K562 (cell line): ENCODE data around the gene NR3C1. TPM values are rescaled to one million over a fixed set of nuclear protein-coding genes. Genes with fewer than 3 reads are reported as not detected.
A peak's percentile ranks its signal among the peaks of the same experiment; 100 is the strongest.

ENCODE experiments used
- ATF1 ChIP-seq, 2 experiments: fragments of 450-650 bp in 1 of 2; IDR thresholded peaks; 2 replicates each; pipeline ENCODE4 v1.6.1; 2016; ENCODE audit warnings: missing compliant biosample characterization in 1 of 2, missing genetic modification characterization in 1 of 2
- CHD4 ChIP-seq: fragments of 200-600 bp; sonication (generic); IDR thresholded peaks from 3 replicates; pipeline ENCODE4 v1.6.1; 2012; ENCODE audit warnings: low read depth, mild to moderate bottlenecking, mixed read lengths, low read length, inconsistent platforms; ENCODE audit not compliant: insufficient read depth, insufficient replicate concordance, poor library complexity, severe bottlenecking
- CXXC5 ChIP-seq: fragments of 250-450 bp; sonication (Bioruptor Pico); IDR thresholded peaks from 2 replicates; pipeline ENCODE4 v1.8.0; 2022; ENCODE audit warnings: inconsistent platforms, mild to moderate bottlenecking, moderate library complexity
- DACH1 ChIP-seq: fragments of 450-650 bp; IDR thresholded peaks from 2 replicates; pipeline ENCODE4 v1.6.1; 2018; ENCODE audit not compliant: partially characterized antibody
- ELF4 ChIP-seq: fragments of 450-650 bp; formaldehyde crosslinking; IDR thresholded peaks from 2 replicates; pipeline ENCODE4 v1.4.0; 2022; ENCODE audit warnings: missing genetic modification characterization
- FOSL1 ChIP-seq: fragments of 200-800 bp; sonication (Bioruptor generic); conservative IDR thresholded peaks from 2 replicates; pipeline ENCODE4 v1.6.1; 2016; ENCODE audit warnings: missing genetic modification characterization, missing compliant biosample characterization
- FOXA3 ChIP-seq, 2 experiments: fragments of 450-650 bp in 1 of 2; sonication (generic) in 1 of 2; formaldehyde crosslinking; IDR thresholded peaks in 1 of 2; conservative IDR thresholded peaks in 1 of 2; 2 replicates each; pipeline versions ENCODE4 v1.4.0 to v1.8.0; 2020 to 2022; ENCODE audit warnings: mild to moderate bottlenecking in 2 of 2, missing genetic modification reagents in 1 of 2
- HINFP ChIP-seq: fragments of 450-650 bp; conservative IDR thresholded peaks from 2 replicates; pipeline ENCODE4 v1.6.1; 2016; ENCODE audit warnings: missing genetic modification characterization, low read depth, mild to moderate bottlenecking, control low read depth, missing compliant biosample characterization
- HMG20B ChIP-seq: fragments of 250-450 bp; sonication (Bioruptor Pico); IDR thresholded peaks from 2 replicates; pipeline ENCODE4 v1.5.0; 2021; ENCODE audit warnings: mild to moderate bottlenecking
- NFIC ChIP-seq: fragments of 450-650 bp; IDR thresholded peaks from 2 replicates; pipeline ENCODE4 v1.6.1; 2017; ENCODE audit warnings: mild to moderate bottlenecking, inconsistent platforms
- PHF20 ChIP-seq: fragments of 450-650 bp; IDR thresholded peaks from 2 replicates; pipeline ENCODE4 v1.6.1; 2018; ENCODE audit not compliant: partially characterized antibody
- RBBP5 ChIP-seq: fragments of 200-600 bp; sonication (generic); IDR thresholded peaks from 2 replicates; pipeline ENCODE4 v1.6.1; 2012; ENCODE audit warnings: borderline replicate concordance, mild to moderate bottlenecking, low read length, control low read depth, inconsistent platforms; ENCODE audit not compliant: insufficient read depth, poor library complexity, severe bottlenecking
- SP1 ChIP-seq: sonication (generic); formaldehyde crosslinking; IDR thresholded peaks from 2 replicates; pipeline ENCODE4 v1.8.1; 2022; ENCODE audit warnings: mild to moderate bottlenecking, missing genetic modification reagents
- STAG1 ChIP-seq: sonication (generic); formaldehyde crosslinking; IDR thresholded peaks from 2 replicates; pipeline ENCODE4 v1.5.0; 2020; ENCODE audit warnings: missing genetic modification reagents, borderline replicate concordance
- TCF7 ChIP-seq: sonication (generic); IDR thresholded peaks from 2 replicates; pipeline ENCODE4 v1.6.1; 2016; ENCODE audit warnings: antibody characterized with exemption, borderline replicate concordance
- ZNF324 ChIP-seq: fragments of 250-450 bp; sonication (Bioruptor Pico); IDR thresholded peaks from 2 replicates; pipeline ENCODE4 v1.4.0; 2020; ENCODE audit warnings: mild to moderate bottlenecking
- polyA plus RNA-seq, 8 experiments: library from polyadenylated mRNA; depleted of rRNA in 4 of 8; stranded (reverse) in 5 of 8; unstranded in 3 of 8; fragments of >200 nt; fragmentation: Nextera tagmentation in 2 of 8; fragmentation: Illumina TruSeq in 1 of 8; extraction: Ambion mirVana in 2 of 8; extraction: Trizol in 1 of 8; gene quantifications; 2 replicates each; pipeline versions ENCODE4 v1.2.1 to v1.2.3, GENCODE V29; 2011 to 2014; ENCODE audit warnings: inconsistent platforms in 1 of 8, missing spikeins in 1 of 8
- total RNA-seq, 7 experiments: library from RNA; depleted of rRNA in 6 of 7; stranded (reverse); fragments of >200 nt in 6 of 7; fragmentation: Illumina TruSeq in 2 of 7; extraction: Trizol in 2 of 7; gene quantifications; 2 replicates each; pipeline versions ENCODE4 v1.2.1 to v1.2.3, GENCODE V29; 2011 to 2021; ENCODE audit warnings: low replicate concordance in 1 of 7
- TF ChIP-seq, protein P1 (sequence below): sonication (generic); IDR thresholded peaks from 2 replicates; pipeline ENCODE4 v1.6.1; 2016
- TF ChIP-seq, protein P2 (sequence below): fragments of 250-450 bp; sonication (Bioruptor Pico); IDR thresholded peaks from 2 replicates; pipeline ENCODE4 v1.4.0; 2020; ENCODE audit warnings: mild to moderate bottlenecking, moderate library complexity
- TF ChIP-seq, protein P3 (sequence below): fragments of 450-650 bp; IDR thresholded peaks from 2 replicates; pipeline ENCODE4 v1.6.1; 2016; ENCODE audit warnings: mild to moderate bottlenecking

Gene NR3C1
- total and polyA plus RNA-seq, 9 of the 15 experiments (the other 6 are each of a cell fraction or from before 2014, with no cell fraction given), result 8.2 to 36.0 (median 15.0) TPM

GRCh38 chr5:143245929-143246561, 157.4 kb downstream of the NR3C1 start (continued):
- TF ChIP-seq, protein P1, sequence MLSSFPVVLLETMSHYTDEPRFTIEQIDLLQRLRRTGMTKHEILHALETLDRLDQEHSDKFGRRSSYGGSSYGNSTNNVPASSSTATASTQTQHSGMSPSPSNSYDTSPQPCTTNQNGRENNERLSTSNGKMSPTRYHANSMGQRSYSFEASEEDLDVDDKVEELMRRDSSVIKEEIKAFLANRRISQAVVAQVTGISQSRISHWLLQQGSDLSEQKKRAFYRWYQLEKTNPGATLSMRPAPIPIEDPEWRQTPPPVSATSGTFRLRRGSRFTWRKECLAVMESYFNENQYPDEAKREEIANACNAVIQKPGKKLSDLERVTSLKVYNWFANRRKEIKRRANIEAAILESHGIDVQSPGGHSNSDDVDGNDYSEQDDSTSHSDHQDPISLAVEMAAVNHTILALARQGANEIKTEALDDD, result peak; percentile 41; the same call in 1 of the 2 replicates
- no peak for TF ChIP-seq ELF4 (CRISPR knock-in tag)
- TF ChIP-seq DACH1, result peak; percentile 88
- TF ChIP-seq TCF7, result no peak
- TF ChIP-seq, protein P2, sequence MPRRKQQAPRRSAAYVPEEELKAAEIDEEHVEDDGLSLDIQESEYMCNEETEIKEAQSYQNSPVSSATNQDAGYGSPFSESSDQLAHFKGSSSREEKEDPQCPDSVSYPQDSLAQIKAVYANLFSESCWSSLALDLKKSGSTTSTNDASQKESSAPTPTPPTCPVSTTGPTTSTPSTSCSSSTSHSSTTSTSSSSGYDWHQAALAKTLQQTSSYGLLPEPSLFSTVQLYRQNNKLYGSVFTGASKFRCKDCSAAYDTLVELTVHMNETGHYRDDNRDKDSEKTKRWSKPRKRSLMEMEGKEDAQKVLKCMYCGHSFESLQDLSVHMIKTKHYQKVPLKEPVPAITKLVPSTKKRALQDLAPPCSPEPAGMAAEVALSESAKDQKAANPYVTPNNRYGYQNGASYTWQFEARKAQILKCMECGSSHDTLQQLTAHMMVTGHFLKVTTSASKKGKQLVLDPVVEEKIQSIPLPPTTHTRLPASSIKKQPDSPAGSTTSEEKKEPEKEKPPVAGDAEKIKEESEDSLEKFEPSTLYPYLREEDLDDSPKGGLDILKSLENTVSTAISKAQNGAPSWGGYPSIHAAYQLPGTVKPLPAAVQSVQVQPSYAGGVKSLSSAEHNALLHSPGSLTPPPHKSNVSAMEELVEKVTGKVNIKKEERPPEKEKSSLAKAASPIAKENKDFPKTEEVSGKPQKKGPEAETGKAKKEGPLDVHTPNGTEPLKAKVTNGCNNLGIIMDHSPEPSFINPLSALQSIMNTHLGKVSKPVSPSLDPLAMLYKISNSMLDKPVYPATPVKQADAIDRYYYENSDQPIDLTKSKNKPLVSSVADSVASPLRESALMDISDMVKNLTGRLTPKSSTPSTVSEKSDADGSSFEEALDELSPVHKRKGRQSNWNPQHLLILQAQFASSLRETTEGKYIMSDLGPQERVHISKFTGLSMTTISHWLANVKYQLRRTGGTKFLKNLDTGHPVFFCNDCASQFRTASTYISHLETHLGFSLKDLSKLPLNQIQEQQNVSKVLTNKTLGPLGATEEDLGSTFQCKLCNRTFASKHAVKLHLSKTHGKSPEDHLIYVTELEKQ (CRISPR knock-in tag), result no peak
- TF ChIP-seq STAG1 (CRISPR knock-in tag), result no peak
- no peak for TF ChIP-seq HMG20B (CRISPR knock-in tag)
- TF ChIP-seq SP1, result no peak
- TF ChIP-seq, protein P3, sequence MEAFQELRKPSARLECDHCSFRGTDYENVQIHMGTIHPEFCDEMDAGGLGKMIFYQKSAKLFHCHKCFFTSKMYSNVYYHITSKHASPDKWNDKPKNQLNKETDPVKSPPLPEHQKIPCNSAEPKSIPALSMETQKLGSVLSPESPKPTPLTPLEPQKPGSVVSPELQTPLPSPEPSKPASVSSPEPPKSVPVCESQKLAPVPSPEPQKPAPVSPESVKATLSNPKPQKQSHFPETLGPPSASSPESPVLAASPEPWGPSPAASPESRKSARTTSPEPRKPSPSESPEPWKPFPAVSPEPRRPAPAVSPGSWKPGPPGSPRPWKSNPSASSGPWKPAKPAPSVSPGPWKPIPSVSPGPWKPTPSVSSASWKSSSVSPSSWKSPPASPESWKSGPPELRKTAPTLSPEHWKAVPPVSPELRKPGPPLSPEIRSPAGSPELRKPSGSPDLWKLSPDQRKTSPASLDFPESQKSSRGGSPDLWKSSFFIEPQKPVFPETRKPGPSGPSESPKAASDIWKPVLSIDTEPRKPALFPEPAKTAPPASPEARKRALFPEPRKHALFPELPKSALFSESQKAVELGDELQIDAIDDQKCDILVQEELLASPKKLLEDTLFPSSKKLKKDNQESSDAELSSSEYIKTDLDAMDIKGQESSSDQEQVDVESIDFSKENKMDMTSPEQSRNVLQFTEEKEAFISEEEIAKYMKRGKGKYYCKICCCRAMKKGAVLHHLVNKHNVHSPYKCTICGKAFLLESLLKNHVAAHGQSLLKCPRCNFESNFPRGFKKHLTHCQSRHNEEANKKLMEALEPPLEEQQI, result no peak
- TF ChIP-seq CXXC5 (CRISPR knock-in tag), result peak; percentile 55
- TF ChIP-seq RBBP5, result peak; percentile 31
- peak; percentile 74 for TF ChIP-seq NFIC
- no peak for TF ChIP-seq PHF20
- TF ChIP-seq ZNF324 (CRISPR knock-in tag), result no peak
- TF ChIP-seq ATF1 (CRISPR knock-in tag; IDR thresholded peaks at IDR 0.05), result no peak
- TF ChIP-seq ATF1 (tag; IDR thresholded peaks at IDR 0.05), result peak; percentile 34; the same call in 1 of the 2 replicates
- TF ChIP-seq FOXA3 (CRISPR knock-in tag; conservative IDR thresholded peaks at IDR 0.05 in 1 of 2, IDR thresholded peaks at IDR 0.05 in 1 of 2), result no peak
- no peak for TF ChIP-seq CHD4
- no peak for TF ChIP-seq HINFP (tag)
- peak; percentile 100 for TF ChIP-seq FOSL1
